GM19372 (cell line): Measurements from ENCODE around the gene SCNM1.

Experiments used
- ATAC-seq: cut with Tn5 transposase; IDR thresholded peaks from one replicate; pipeline ENCODE4 v1.9.1; 2021; ENCODE audit warnings: mild to moderate bottlenecking, low read depth, moderate library complexity; ENCODE audit not compliant: unreplicated experiment

Gene SCNM1

GRCh38 chr1:151165738-151166504 lies at the start of gene SCNM1, which contains the start of gene LYSMD1:
Gene SCNM1 (plus strand): TSS chr1:151166144. CDS start chr1:151166153, 9 bp downstream.
Gene LYSMD1 (minus strand): TSS chr1:151165902. CDS start chr1:151165258, 644 bp downstream.
- ATAC-seq = peak; percentile 92

GRCh38 chr1:151124763-151125403 lies 41.1 kb upstream of the SCNM1 start:
- no peak for ATAC-seq

DNA sequence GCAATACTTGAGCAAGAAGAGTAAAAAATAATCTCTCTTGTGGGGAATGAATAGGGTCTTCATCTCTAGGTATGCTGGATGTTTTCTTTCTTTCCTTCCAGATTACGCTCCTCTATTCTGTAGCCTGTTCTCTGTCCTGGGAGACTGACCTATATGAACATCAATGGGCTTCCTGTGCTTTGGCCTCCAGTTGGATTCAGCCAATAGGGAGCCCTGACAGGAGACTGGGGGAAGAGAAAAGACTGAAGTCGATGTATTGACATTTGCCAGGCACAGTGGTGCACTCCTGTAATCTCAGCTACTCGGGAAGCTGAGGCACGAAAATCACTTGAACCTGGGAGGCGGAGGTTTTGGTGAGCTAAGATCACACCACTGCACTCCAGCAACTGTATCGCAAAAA lies 37.1 kb upstream of the SCNM1 start:
- no peak for ATAC-seq

GRCh38 chr1:151130987-151131586 lies 34.9 kb upstream of the SCNM1 start:
- peak; percentile 65 for ATAC-seq

DNA sequence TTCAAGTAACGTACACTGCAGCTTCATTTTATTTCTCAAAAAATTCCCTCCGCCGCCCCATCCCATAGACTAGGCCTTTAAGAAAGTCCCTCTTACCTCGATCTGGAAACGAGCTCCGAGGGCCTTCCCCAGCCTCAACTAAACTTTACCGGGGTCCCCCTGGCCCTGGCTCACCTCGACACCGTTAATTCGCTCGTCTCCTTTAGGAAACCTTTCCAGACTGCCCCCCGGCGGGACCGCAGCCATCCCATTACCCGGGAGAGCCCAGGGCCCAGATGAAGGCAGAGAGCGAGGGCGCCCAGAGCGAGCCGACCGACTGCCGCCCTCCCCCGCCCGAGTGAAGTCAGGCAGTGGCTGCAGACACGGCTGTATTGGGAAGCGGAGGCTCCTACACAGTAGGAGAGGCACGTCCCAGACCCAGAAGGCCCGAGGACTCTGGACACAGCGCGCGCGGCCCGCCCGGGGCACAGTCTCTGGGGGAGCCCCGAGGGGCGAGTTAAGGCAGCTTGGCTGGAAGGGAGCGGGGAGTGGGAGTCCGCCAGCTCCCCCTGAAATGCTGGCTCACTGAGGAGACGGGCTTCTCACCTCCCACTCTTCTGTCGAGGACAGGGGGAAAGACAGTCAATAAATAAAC lies 34.1 kb upstream of the SCNM1 start:
- no peak for ATAC-seq

GRCh38 chr1:151132335-151133017 lies 33.5 kb upstream of the SCNM1 start:
- ATAC-seq = no peak

DNA sequence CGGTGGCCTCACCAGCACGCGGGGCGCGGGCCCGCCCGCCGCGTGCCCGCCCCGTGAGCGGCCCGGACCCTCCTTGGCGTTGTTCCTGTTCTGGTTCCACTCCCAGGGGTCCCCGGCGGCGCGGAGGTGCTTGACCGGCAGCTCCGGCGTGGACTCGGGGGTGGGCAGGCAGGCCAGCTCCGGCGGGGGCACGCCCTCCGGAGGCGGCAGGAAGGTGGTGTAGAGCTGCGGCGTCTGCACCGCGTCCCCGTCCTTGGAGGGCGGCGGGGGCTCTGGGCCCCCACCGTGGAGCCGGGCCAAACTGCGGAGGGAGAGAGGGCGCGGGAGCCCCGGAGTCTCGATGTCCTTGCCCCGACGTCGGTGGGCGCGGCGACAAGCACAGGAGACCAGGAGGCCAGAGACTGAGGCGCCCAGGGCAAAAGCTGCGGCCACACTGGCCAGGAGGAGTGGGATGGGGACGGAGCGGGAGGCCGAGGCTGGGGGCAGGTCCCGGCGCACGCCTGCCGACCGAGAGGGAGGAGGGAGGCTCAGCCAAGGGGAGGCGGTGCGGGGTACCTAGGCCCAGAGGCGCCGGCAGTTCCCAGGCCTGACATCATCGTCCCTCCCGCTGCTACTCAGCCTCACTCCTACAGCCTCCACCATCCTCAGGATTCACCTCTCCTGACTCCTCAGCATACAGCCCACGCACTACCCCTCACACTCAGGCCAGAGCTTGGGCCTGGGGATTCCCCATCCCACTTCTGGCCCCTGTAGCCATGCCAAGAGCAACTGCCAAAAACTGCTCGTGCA lies 32.7 kb upstream of the SCNM1 start:
- ATAC-seq = no peak

GRCh38 chr1:151134396-151134795 lies 31.5 kb upstream of the SCNM1 start:
- no peak for ATAC-seq

- no peak for ATAC-seq
Observed at GRCh38 chr1:151134991-151135390, 31.0 kb upstream of the SCNM1 start.

GRCh38 chr1:151135433-151136385 lies 30.2 kb upstream of the SCNM1 start:
- no peak for ATAC-seq

GRCh38 chr1:151137789-151138188 lies 28.2 kb upstream of the SCNM1 start:
- ATAC-seq = no peak

DNA sequence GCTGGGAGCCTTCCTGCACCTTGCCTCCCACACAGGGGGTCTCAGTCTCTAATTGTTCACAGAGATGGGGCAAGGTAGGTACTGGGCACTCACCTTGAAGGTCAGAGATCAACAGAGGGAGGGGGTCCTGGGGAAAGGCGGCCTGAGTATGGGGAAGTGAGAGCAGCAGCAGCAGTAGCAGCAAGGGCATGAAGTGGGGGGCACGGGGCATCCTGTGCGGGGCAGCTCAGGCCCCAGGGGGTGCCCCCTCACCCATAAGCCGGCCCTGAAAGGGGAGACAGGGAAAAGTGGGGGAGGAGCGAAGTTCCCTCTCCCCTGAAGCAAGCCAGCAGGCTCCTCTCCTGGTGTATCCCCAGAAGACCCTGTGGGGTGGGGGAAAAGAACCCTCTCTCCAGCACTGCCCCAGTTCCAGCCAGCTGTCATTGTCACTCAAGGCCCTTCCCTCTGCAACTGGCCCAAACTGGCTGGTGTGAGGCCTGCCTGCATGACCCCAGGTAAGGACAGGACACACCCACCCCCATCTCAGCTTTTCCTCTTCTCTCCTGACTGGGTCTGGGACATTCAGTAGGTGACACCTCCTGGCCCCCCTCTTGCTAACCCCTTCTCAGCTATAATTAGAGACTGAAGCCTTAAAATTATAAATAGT lies 23.4 kb upstream of the SCNM1 start:
- ATAC-seq = no peak

GRCh38 chr1:151143057-151143435 lies 22.9 kb upstream of the SCNM1 start:
- no peak for ATAC-seq

DNA sequence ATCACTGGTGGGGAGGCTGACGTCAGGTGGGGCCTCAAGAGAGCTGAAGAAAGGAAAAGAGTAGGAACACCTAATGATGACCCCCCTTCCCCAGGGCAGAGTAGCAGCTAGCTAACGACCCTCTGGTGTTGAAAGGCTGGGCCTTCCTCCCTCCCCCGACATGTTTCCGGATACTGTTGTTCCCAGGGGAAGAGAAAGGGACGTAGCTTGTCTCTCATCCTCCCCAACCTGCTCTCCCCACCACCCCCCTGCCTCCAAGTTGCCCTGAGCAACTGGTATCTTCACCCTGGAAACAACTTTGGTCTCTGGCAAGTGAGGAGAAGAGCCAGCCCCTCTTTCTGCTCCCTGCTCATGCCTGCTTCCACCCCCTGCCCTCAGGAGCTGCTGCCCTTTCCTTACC lies 22.0 kb upstream of the SCNM1 start:
- ATAC-seq = no peak

DNA sequence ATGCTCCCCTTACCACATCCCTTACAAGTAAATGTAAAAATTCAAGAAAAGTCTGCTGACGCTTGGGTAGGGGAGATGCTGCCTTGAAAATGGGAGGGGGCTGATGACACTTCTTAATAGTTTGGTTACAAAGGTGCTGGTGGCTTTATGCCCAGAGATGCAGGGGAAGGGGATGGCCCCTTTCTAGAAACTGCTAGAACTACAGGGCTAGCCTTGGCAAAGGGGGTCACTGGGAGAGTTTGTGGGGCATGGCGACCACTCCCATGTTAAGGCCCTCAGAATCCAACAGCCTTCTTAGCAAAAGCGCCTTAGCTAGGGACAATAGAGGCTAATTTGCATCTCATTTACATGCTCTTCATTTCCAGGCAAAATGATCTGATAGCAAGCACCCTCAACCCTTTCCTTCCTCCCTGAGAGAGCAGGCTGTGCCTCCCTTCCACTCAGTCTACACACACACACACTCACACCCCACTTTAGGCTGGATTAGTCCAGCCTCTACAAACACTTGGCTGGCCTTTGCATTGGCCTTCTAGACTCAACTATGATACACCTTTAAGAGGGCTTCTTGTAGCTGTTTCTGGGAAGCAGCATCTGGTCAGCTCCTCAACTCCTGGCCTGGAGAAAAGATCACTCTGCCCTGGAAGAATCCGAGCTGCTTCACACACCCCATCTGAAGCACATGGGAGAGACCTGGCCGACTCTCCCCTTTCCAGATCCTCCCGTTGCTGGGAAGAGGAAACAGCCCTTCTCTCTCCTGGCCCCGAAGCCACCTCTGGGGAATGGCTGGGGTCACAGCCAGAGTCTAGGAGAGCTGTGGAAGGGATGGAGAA lies 21.3 kb upstream of the SCNM1 start:
- no peak for ATAC-seq

GRCh38 chr1:151145304-151146071 lies 20.5 kb upstream of the SCNM1 start:
- no peak for ATAC-seq

DNA sequence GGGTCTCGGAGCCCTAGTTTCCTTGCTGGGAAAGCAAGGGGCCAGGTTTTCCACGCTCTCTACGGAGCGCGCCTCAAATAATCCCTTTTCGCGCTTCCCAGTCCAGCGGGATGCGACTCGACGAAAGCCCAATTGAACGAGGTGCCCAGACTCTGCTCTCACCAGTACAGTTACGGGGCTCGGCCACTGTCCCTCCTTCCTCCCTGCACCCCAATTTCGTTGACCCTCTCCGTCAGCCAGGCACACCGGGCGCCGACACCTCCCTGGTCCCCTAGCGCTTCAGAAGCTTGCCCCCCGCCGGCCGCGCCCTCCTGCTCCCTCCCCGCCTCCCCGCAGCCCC lies 19.9 kb upstream of the SCNM1 start:
- no peak for ATAC-seq
